ENCODE measurements around the gene DPYSL5.

GRCh38 chr2:26850505-26850904 is 2.6 kb downstream of the DPYSL5 start:
- TF ChIP-seq CTCF (IDR thresholded peaks at IDR 0.05; ENCODE audit: low read length) = no peak
- TF ChIP-seq EZH2 (IDR thresholded peaks at IDR 0.05; ENCODE audit: borderline replicate concordance, low read length) = no peak
